ENCODE measurements around the gene APPL2. TPM values are rescaled to one million over a fixed set of nuclear protein-coding genes. Genes with fewer than 3 reads are reported as not detected.

APPL2 gene
- total RNA-seq, 1 experiment from 2014 or later: 16.1 TPM

GRCh38 chr12:105231396-105231795, 4.6 kb downstream of the APPL2 start (continued):
- TF ChIP-seq ZNF512 (CRISPR knock-in tag; IDR thresholded peaks at IDR 0.05; ENCODE audit: borderline replicate concordance) (no peak), AR (CRISPR knock-in tag; IDR thresholded peaks at IDR 0.05) (no peak), MLX (CRISPR knock-in tag; IDR thresholded peaks at IDR 0.05) (no peak), KAT7 (CRISPR knock-in tag; IDR thresholded peaks at IDR 0.05; ENCODE audit: borderline replicate concordance) (no peak), ZNF423 (CRISPR knock-in tag; IDR thresholded peaks at IDR 0.05) (no peak), CDX4 (CRISPR knock-in tag; IDR thresholded peaks at IDR 0.05; ENCODE audit: borderline replicate concordance) (no peak), ERG (CRISPR knock-in tag; IDR thresholded peaks at IDR 0.05) (no peak)

- no peak overlapping the region for H3K27ac Mint-ChIP-seq
- peaks cover 19% of the 10 kb centered on the region for H3K36me3 Mint-ChIP-seq
- H3K27me3 Mint-ChIP-seq (ENCODE audit: low read depth): no peaks in the 10 kb centered on the region
- POLR2A ChIA-PET: no interaction called here
- CTCF ChIA-PET: no interaction called here
- DNase-seq (ENCODE audit: low spot score): no peak
- no peaks in the 10 kb centered on the region for H3K9me3 Mint-ChIP-seq
- peaks cover 7% of the 10 kb centered on the region for H3K4me1 Mint-ChIP-seq
- TF ChIP-seq STAT6 (CRISPR knock-in tag; conservative IDR thresholded peaks at IDR 0.05; ENCODE audit: low read depth): no peak
- TF ChIP-seq TCF7 (CRISPR knock-in tag; IDR thresholded peaks at IDR 0.05; ENCODE audit: low read depth): no peak
- TF ChIP-seq AR (CRISPR knock-in tag; IDR thresholded peaks at IDR 0.05): no peak
- no peak for TF ChIP-seq PREB (CRISPR knock-in tag; IDR thresholded peaks at IDR 0.05; ENCODE audit: borderline replicate concordance)
- TF ChIP-seq FOXJ3 (CRISPR knock-in tag; IDR thresholded peaks at IDR 0.05; ENCODE audit: borderline replicate concordance): no peak
- TF ChIP-seq ZNF396 (CRISPR knock-in tag; IDR thresholded peaks at IDR 0.05; ENCODE audit: borderline replicate concordance): no peak
- TF ChIP-seq MXD4 (CRISPR knock-in tag; IDR thresholded peaks at IDR 0.05; ENCODE audit: borderline replicate concordance): no peak
- no peak for ATAC-seq
- no peak overlapping the region for H3K4me3 Mint-ChIP-seq
These were observed 6.6 kb downstream of the APPL2 start for GRCh38 chr12:105229371-105229770.
